CD4-positive, alpha-beta T cell treated with Interleukin-4 for 1 hour (primary cell): ENCODE data around the gene EXOC2.

Experiments
- DNase-seq, 2 donors: peaks; one replicate each; pipeline ENCODE4 v3.0.0-alpha.2; 2020 to 2022

Gene EXOC2

GRCh38 chr6:441126-441920, 251.6 kb downstream of the EXOC2 start:
- no peak for DNase-seq

GRCh38 chr6:439641-440167, 253.2 kb downstream of the EXOC2 start:
- no peak for DNase-seq

GRCh38 chr6:438634-439170, 254.2 kb downstream of the EXOC2 start:
- no peak for DNase-seq

- DNase-seq: no peak
These were observed 255.9 kb downstream of the EXOC2 start for GRCh38 chr6:437037-437392.

GRCh38 chr6:436308-437036, 256.5 kb downstream of the EXOC2 start:
- no peak for DNase-seq

GRCh38 chr6:435441-436307, 257.3 kb downstream of the EXOC2 start:
- no peak for DNase-seq
